Ishikawa (cell line): ENCODE data around the gene WIPF1.

Source experiments
- CEBPB ChIP-seq: IDR thresholded peaks from 2 replicates; pipeline ENCODE4 v1.6.1; 2012
- CREB1 ChIP-seq: IDR thresholded peaks from 2 replicates; pipeline ENCODE4 v1.6.1; 2012; ENCODE audit warnings: low read depth
- EGR1 ChIP-seq: IDR thresholded peaks from 2 replicates; pipeline ENCODE4 v1.6.1; 2012
- EP300 ChIP-seq: IDR thresholded peaks from 2 replicates; pipeline ENCODE4 v1.6.1; 2012; ENCODE audit warnings: borderline replicate concordance
- FOXM1 ChIP-seq: IDR thresholded peaks from 2 replicates; pipeline ENCODE4 v1.6.1; 2012; ENCODE audit warnings: low read depth, borderline replicate concordance
- MAX ChIP-seq: IDR thresholded peaks from 2 replicates; pipeline ENCODE4 v1.6.1; 2012
- NFIC ChIP-seq: IDR thresholded peaks from 2 replicates; pipeline ENCODE4 v1.6.1; 2012
- RAD21 ChIP-seq: IDR thresholded peaks from 2 replicates; pipeline ENCODE4 v1.6.1; 2012; ENCODE audit warnings: low read depth
- TAF1 ChIP-seq: IDR thresholded peaks from 2 replicates; pipeline ENCODE4 v1.6.1; 2012; ENCODE audit warnings: low read depth, mild to moderate bottlenecking
- TCF12 ChIP-seq: IDR thresholded peaks from 2 replicates; pipeline ENCODE4 v1.6.1; 2012; ENCODE audit warnings: low read depth
- TEAD4 ChIP-seq: IDR thresholded peaks from 2 replicates; pipeline ENCODE4 v1.6.1; 2012
- USF1 ChIP-seq: IDR thresholded peaks from 2 replicates; pipeline ENCODE4 v1.6.1; 2012
- YY1 ChIP-seq: IDR thresholded peaks from 2 replicates; pipeline ENCODE4 v1.6.1; 2012; ENCODE audit warnings: low read depth
- ZBTB7A ChIP-seq: IDR thresholded peaks from 2 replicates; pipeline ENCODE4 v1.6.1; 2012; ENCODE audit warnings: low read depth
- TF ChIP-seq, protein P1 (sequence below): IDR thresholded peaks from 2 replicates; pipeline ENCODE4 v1.6.1; 2012; ENCODE audit warnings: low read depth, mild to moderate bottlenecking

The WIPF1 gene

GRCh38 chr2:174544156-174544555 lies 53.4 kb downstream of the WIPF1 start:
- TF ChIP-seq TEAD4 (no peak), TCF12 (no peak), YY1 (no peak)

GRCh38 chr2:174540893-174541292 lies 56.7 kb downstream of the WIPF1 start:
- no peak for TF ChIP-seq USF1
- TF ChIP-seq RAD21 = no peak
- TF ChIP-seq CREB1 = no peak
- no peak for TF ChIP-seq TEAD4
- TF ChIP-seq, protein P1, sequence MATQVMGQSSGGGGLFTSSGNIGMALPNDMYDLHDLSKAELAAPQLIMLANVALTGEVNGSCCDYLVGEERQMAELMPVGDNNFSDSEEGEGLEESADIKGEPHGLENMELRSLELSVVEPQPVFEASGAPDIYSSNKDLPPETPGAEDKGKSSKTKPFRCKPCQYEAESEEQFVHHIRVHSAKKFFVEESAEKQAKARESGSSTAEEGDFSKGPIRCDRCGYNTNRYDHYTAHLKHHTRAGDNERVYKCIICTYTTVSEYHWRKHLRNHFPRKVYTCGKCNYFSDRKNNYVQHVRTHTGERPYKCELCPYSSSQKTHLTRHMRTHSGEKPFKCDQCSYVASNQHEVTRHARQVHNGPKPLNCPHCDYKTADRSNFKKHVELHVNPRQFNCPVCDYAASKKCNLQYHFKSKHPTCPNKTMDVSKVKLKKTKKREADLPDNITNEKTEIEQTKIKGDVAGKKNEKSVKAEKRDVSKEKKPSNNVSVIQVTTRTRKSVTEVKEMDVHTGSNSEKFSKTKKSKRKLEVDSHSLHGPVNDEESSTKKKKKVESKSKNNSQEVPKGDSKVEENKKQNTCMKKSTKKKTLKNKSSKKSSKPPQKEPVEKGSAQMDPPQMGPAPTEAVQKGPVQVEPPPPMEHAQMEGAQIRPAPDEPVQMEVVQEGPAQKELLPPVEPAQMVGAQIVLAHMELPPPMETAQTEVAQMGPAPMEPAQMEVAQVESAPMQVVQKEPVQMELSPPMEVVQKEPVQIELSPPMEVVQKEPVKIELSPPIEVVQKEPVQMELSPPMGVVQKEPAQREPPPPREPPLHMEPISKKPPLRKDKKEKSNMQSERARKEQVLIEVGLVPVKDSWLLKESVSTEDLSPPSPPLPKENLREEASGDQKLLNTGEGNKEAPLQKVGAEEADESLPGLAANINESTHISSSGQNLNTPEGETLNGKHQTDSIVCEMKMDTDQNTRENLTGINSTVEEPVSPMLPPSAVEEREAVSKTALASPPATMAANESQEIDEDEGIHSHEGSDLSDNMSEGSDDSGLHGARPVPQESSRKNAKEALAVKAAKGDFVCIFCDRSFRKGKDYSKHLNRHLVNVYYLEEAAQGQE = no peak

DNA sequence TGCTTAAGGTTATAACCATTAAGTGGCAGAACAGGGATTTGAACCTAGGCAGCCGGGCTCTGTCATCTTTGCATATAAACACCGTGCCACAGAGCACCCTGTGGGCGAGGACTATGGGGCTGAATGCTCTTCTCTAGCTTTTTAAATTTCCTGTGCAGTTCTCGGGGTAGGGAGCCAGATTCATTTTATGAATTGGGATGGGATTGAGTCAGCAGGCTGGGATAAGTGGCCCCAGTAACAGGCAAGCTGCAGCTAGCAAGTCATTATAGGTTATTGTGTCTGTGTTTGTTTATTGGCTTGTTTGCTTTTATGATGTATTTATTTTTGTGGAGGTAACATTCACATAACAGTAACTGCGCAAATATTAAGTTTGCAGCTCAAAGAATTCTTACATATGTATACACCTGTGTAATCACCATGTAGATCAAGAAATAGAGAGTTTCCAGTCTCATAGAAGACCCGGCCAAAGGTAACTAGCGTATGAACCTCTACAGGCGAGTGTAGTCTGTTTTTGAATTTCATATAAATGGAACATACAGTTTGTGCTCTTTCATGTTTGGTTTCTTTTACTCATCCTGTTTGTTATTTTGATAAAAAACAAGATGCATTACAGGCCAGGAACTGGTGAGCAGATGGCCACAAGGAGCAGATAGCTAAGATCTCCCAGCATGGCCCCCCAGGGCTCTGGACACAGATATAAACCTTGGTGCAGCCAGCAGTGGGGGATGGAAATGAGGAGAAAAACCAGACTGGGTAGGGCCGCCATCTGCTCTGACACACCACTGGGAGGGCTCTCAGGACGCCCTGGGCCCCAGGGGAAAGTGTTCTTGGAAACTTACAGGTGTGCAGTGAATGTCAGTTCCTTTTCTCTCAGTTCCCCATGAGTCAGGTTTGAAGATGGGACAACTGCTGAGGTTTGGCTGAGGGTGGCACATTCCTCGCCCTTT lies 61.6 kb downstream of the WIPF1 start:
- TF ChIP-seq NFIC (no peak), ZBTB7A (no peak), TCF12 (no peak)

DNA sequence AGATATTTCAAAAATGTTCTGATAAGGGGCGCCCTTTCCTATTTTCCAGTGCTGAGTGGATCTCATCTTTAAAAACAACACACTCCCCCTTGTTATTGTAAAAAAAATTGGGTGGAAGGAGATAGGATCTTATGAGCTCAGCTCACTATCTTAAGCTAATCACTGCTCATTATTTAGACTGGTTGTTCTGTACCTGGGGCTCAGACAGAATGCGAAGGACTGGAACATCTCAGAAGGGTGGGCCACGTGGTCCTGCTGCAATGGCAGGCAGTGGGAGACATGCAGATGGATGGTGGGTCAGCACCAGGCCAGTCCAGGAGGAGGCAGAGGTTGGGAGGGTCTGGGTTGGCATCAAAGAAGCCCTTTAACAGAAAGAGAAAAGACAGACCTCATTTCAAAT lies 62.5 kb downstream of the WIPF1 start:
- TF ChIP-seq YY1 = no peak
- TF ChIP-seq RAD21 = no peak
- no peak for TF ChIP-seq MAX
- no peak for TF ChIP-seq NFIC
- no peak for TF ChIP-seq CREB1
- no peak for TF ChIP-seq ZBTB7A
- no peak for TF ChIP-seq TAF1
- TF ChIP-seq EGR1 = no peak
- TF ChIP-seq USF1 = no peak
- no peak for TF ChIP-seq TCF12
- TF ChIP-seq TEAD4 = no peak
- no peak for TF ChIP-seq FOXM1
- TF ChIP-seq, protein P1 = no peak
- TF ChIP-seq CEBPB = no peak
- no peak for TF ChIP-seq EP300

- TF ChIP-seq, protein P1 = no peak
- TF ChIP-seq CEBPB = no peak
- TF ChIP-seq EGR1 = no peak
- TF ChIP-seq ZBTB7A = no peak
Measured at GRCh38 chr2:174529916-174530315, 67.7 kb downstream of the WIPF1 start.

DNA sequence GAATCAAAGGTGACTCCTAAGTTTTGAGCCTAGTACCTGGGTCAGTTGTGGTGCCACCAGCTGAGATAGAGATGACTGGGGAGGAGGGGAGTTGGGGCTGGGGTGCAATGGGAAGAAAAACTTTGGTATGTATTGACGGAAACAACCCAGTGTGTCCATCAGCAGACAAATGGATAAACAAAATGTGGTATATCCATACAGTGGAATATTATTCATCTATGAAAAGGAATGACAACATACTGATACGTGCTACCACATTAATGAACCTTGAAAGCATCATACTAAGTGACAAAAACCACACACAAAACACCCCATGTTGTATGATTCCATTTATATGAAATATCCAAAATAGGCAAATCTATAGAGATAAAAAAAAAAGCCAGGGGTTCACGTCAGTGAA lies 69.6 kb downstream of the WIPF1 start:
- TF ChIP-seq YY1 (no peak), CREB1 (no peak)
